RWPE1 (cell line): ENCODE measurements around the gene NELFB.

Source experiments
- CTCF ChIA-PET: fragments of 350-600 bp; sonication (Branson Sonifier 250); formaldehyde crosslinking; extraction: SDS; loops from one replicate; lab custom pipeline; 2021; lab: Yijun Ruan, JAX
- POLR2A ChIA-PET: fragments of 400-600 bp; formaldehyde crosslinking; extraction: SDS; loops from one replicate; lab custom pipeline; 2020; ENCODE audit warnings: antibody characterized with exemption; ENCODE audit not compliant: low non-redundant PET; lab: Yijun Ruan, JAX
- DNase-seq: peaks from one replicate; pipeline ENCODE4 v3.0.0; 2012; ENCODE audit warnings: low spot score
- H3K27ac ChIP-seq: fragments of 450-650 bp; 2 replicates; pipeline ENCODE4 v1.5.1; 2017
- TF ChIP-seq, protein P1 (sequence below): fragments of 450-650 bp; conservative IDR thresholded peaks from 2 replicates; pipeline ENCODE4 v1.5.1; 2017; ENCODE audit warnings: low read depth, mild to moderate bottlenecking

NELFB gene

DNA sequence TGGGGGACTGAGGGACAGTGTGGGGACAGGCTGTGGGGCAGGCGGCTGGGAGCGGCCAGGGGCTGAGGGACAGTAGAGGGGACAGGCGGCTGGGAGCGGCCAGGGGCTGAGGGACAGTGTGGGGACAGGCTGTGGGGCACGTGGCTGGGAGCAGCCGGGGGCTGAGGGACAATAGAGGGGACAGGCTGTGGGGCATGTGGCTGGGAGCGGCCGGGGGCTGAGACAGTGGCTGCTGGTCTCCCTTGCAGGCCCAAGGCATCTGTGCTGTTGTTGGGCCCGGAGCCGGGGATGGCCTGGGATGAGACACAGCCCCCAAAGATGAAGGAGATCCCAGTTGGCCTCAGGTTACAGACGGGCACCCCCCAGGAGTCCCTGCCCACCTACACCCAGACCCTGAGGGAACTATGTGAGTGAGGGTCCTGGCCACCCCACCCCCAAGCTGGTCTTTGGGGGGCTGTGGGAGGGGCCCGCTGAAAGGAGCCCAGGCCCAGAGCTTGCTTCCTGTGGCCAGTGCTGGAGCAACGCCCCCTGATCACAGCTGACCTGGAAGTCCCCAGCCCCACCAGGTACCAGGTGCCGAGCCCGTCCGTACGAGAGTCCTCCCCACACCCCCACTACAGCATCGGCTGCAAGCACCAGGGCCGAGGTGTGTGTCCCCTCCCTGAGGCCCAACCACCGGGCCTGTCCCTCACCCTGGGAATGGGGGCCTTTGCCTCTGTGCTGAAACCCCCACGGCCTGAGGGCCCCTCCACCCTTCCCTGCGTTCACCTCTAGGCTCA is 3.4 kb upstream of the NELFB start:
- DNase-seq: no peak
- TF ChIP-seq, protein P1, sequence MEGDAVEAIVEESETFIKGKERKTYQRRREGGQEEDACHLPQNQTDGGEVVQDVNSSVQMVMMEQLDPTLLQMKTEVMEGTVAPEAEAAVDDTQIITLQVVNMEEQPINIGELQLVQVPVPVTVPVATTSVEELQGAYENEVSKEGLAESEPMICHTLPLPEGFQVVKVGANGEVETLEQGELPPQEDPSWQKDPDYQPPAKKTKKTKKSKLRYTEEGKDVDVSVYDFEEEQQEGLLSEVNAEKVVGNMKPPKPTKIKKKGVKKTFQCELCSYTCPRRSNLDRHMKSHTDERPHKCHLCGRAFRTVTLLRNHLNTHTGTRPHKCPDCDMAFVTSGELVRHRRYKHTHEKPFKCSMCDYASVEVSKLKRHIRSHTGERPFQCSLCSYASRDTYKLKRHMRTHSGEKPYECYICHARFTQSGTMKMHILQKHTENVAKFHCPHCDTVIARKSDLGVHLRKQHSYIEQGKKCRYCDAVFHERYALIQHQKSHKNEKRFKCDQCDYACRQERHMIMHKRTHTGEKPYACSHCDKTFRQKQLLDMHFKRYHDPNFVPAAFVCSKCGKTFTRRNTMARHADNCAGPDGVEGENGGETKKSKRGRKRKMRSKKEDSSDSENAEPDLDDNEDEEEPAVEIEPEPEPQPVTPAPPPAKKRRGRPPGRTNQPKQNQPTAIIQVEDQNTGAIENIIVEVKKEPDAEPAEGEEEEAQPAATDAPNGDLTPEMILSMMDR: no peak
- peak overlapping the region; percentile 12 for H3K27ac ChIP-seq
- ChIA-PET CTCF (interaction anchor here (0.5 to 0.6 kb wide), 2 partner anchors 43 to 45 kb away, joined by 4 to 11 read pairs; no protein-coding TSS in a partner anchor), POLR2A (interaction anchor here (0.6 to 1.0 kb wide), 2 partner anchors 7 to 22 kb away, joined by 3 to 7 read pairs; no protein-coding TSS in a partner anchor)

GRCh38 chr9:137252555-137253506 is 2.3 kb upstream of the NELFB start:
- TF ChIP-seq, protein P1: no peak
- CTCF ChIA-PET: interaction anchor here (0.5 to 2.3 kb wide), 4 partner anchors 10 to 261 kb away, joined by 4 to 15 read pairs (median 7); partner anchors contain the start of gene PAXX
- no peak for DNase-seq
- POLR2A ChIA-PET: interaction anchor here (0.6 to 2.5 kb wide), 5 partner anchors 9 to 21 kb away, joined by 3 to 9 read pairs (median 7); partner anchors contain the start of gene TUBB4B
- peak overlapping the region; percentile 84 for H3K27ac ChIP-seq

- POLR2A ChIA-PET: interaction anchor here (0.7 to 2.5 kb wide), 7 partner anchors 10 to 65 kb away, joined by 3 to 9 read pairs (median 3); partner anchors contain the start of genes NRARP, TOR4A and TUBB4B
- no peak for DNase-seq
- CTCF ChIA-PET: interaction anchor here (0.6 to 2.3 kb wide), 6 partner anchors 11 to 141 kb away, joined by 3 to 15 read pairs (median 4); no protein-coding TSS in a partner anchor
- TF ChIP-seq, protein P1: no peak
- peak overlapping the region; percentile 84 for H3K27ac ChIP-seq
Measured at GRCh38 chr9:137253717-137254623, 1.2 kb upstream of the NELFB start.

GRCh38 chr9:137255448-137256114 is 454 bp downstream of the NELFB start:
- TF ChIP-seq, protein P1: no peak
- peak overlapping the region; percentile 84 for H3K27ac ChIP-seq
- POLR2A ChIA-PET: interaction anchor here (0.5 to 2.5 kb wide), 6 partner anchors 13 to 66 kb away, joined by 3 to 9 read pairs (median 3); partner anchors contain the start of gene TUBB4B
- peak; percentile 55 for DNase-seq
- CTCF ChIA-PET: interaction anchor here (0.7 to 2.3 kb wide), 6 partner anchors 11 to 227 kb away, joined by 3 to 15 read pairs (median 4); partner anchors contain the start of gene EXD3

GRCh38 chr9:137256362-137256761 is 1.2 kb downstream of the NELFB start:
- H3K27ac ChIP-seq: peak overlapping the region; percentile 84
- ChIA-PET POLR2A (interaction anchor here (0.5 to 2.5 kb wide), 4 partner anchors 14 to 40 kb away, joined by 3 to 9 read pairs (median 3); partner anchors contain the start of gene TUBB4B), CTCF (interaction anchor here (0.6 to 1.4 kb wide), 5 partner anchors 10 to 312 kb away, joined by 3 to 4 read pairs (median 4); partner anchors contain the start of gene EXD3)
- no peak for DNase-seq
- TF ChIP-seq, protein P1: no peak
